Hepatocyte (in vitro differentiated cells): ENCODE measurements around the gene IP6K3.

Experiments
- CTCF ChIP-seq: fragments of 200-600 bp; sonication (generic); IDR thresholded peaks from 2 replicates; pipeline ENCODE4 v1.5.1; 2016; ENCODE audit warnings: antibody characterized with exemption, mild to moderate bottlenecking; ENCODE audit not compliant: poor library complexity
- EZH2 ChIP-seq: fragments of 200-600 bp; sonication (generic); IDR thresholded peaks from 2 replicates; pipeline ENCODE4 v1.6.1; 2016; ENCODE audit warnings: antibody characterized with exemption, mild to moderate bottlenecking, borderline replicate concordance
- EZH2phosphoT487 ChIP-seq: fragments of 200-600 bp; sonication (generic); IDR thresholded peaks from one replicate; pipeline ENCODE4 v1.6.1; 2018; ENCODE audit warnings: antibody characterized with exemption, mild to moderate bottlenecking, low read depth, moderate library complexity; ENCODE audit not compliant: unreplicated experiment, severe bottlenecking

GRCh38 chr6:33732817-33733708 lies 13.6 kb downstream of the IP6K3 start:
- TF ChIP-seq EZH2phosphoT487 (no peak), EZH2 (no peak), CTCF (no peak)
